ENCODE results near the gene HOXC4. TPM values are rescaled to one million over a fixed set of nuclear protein-coding genes. Genes with fewer than 3 reads are reported as not detected.

HOXC4 gene
- polyA plus RNA-seq, 3 donors: not detected

DNA sequence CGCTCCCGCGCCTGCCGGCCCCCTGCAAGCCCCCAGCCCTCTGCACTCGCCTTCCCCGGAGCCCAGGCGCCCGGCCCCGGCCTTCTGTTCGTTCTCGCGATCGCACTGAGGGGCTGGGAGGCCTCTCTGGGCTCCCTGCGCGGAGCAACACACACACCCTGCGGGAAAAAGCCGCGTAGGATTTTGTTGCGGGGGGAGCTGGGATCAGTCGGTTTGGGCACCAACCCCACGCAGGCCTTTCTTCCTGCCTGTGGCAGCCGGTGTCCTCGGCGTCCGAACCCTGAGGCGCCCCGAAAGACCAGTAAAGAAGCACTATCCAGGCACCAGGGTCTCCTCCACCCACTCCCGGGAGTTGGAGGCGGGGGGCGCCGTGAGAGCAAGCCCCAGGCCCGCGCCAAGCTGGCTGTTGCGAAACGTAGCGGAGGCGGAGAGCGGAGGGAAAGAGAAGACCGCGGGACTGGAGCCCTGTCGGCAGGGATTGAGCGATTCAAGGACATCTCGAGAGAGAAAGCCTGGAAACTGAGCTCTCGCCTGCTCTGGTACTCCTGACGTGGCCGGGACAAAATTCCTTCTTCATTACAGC, 22.7 kb upstream of the HOXC4 start:
- Histone ChIP-seq H3K79me2 (ENCODE audit: insufficient read depth, low read length) (no peaks in the 10 kb centered on the region), H3K9me3 (replicated peaks in 1 of 2; ENCODE audit: control insufficient read depth in 1 of 2, insufficient read depth in 1 of 2, low read length in 2 of 2) (peaks cover 26 to 55% of the 10 kb centered on the region in 2 donors), H3K27ac (ENCODE audit: low read depth in 1 of 2, low read length in 2 of 2) (no peak overlapping the region), H3K27me3 (ENCODE audit: control insufficient read depth in 2 of 2, insufficient read depth in 2 of 2, low read length in 2 of 2) (peaks cover 87 to 99% of the 10 kb centered on the region in 2 donors), H3K4me3 (replicated peaks in 1 of 3; ENCODE audit: low read depth in 2 of 3, low read length in 3 of 3) (no peak overlapping the region), H3K9ac (ENCODE audit: insufficient read depth, low read length, poor library complexity, severe bottlenecking) (no peak overlapping the region), H3K4me1 (ENCODE audit: control insufficient read depth in 1 of 2, insufficient read depth in 2 of 2, low read length in 2 of 2) (no peaks in the 10 kb centered on the region), H4K20me1 (ENCODE audit: insufficient read depth, low read length) (no peaks in the 10 kb centered on the region), H3K36me3 (replicated peaks in 1 of 2; ENCODE audit: control insufficient read depth in 1 of 2, insufficient read depth in 2 of 2, low read length in 2 of 2) (no peaks in the 10 kb centered on the region), H2AFZ (ENCODE audit: insufficient read depth, low read depth, low read length, poor library complexity, severe bottlenecking) (no peak overlapping the region), H3K4me2 (replicated peaks; ENCODE audit: extremely low read depth, low read length, poor library complexity, severe bottlenecking) (no peak overlapping the region)
- peak overlapping the region in 1 of 2 donors; percentile 84 for H3K4me3 Mint-ChIP-seq
- DNase-seq: no peak
- peaks cover 6 to 40% (median 30%) of the 10 kb centered on the region in 7 donors for H3K9me3 Mint-ChIP-seq
- peaks cover 21% of the 10 kb centered on the region for H3K4me1 Mint-ChIP-seq
- no peak overlapping the region for H3K27ac Mint-ChIP-seq
- H3K36me3 Mint-ChIP-seq: peaks cover 5 to 22% of the 10 kb centered on the region in 2 donors
- TF ChIP-seq, protein P1, sequence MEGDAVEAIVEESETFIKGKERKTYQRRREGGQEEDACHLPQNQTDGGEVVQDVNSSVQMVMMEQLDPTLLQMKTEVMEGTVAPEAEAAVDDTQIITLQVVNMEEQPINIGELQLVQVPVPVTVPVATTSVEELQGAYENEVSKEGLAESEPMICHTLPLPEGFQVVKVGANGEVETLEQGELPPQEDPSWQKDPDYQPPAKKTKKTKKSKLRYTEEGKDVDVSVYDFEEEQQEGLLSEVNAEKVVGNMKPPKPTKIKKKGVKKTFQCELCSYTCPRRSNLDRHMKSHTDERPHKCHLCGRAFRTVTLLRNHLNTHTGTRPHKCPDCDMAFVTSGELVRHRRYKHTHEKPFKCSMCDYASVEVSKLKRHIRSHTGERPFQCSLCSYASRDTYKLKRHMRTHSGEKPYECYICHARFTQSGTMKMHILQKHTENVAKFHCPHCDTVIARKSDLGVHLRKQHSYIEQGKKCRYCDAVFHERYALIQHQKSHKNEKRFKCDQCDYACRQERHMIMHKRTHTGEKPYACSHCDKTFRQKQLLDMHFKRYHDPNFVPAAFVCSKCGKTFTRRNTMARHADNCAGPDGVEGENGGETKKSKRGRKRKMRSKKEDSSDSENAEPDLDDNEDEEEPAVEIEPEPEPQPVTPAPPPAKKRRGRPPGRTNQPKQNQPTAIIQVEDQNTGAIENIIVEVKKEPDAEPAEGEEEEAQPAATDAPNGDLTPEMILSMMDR (IDR thresholded peaks at IDR 0.05): no peak
- H3K27me3 Mint-ChIP-seq (ENCODE audit: low read depth in 3 of 3): peaks cover 93 to 98% (median 96%) of the 10 kb centered on the region in 3 donors
- 5% methylated on average over 41 of the region's 46 CpGs for WGBS (ENCODE audit: insufficient coverage)
- intact Hi-C loops (cut with micrococcal nuclease): loop anchor here in 1 of 2 donors (10.0 kb wide), 1 partner anchor 56 kb away; the partner anchor contains the start of genes HOTAIR and HOXC11

DNA sequence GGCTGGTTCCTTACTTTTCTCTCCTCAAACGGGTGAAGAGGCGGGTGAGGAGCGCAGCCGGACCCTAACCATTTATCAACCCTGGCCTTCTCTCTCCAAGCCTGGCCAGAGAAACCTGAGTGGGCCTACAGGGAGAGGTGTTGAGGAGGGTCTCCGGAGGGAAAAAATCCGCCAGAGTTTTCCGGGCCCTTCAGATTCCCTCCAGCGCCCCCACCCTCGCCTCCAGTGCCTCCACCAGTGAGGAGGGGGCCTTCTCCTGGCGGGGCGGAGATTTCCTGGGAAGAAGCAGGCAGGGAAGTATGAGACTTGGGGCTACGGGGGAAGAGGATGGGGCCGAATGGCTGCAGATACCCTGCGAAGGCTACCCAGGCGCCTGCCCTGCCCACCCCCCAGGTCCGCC, 22.2 kb upstream of the HOXC4 start:
- Histone ChIP-seq H3K4me3 (replicated peaks in 1 of 3; ENCODE audit: low read depth in 2 of 3, low read length in 3 of 3) (no peak overlapping the region), H3K4me1 (ENCODE audit: control insufficient read depth in 1 of 2, insufficient read depth in 2 of 2, low read length in 2 of 2) (no peaks in the 10 kb centered on the region), H3K79me2 (ENCODE audit: insufficient read depth, low read length) (no peaks in the 10 kb centered on the region), H3K27ac (ENCODE audit: low read depth in 1 of 2, low read length in 2 of 2) (no peak overlapping the region), H3K4me2 (replicated peaks; ENCODE audit: extremely low read depth, low read length, poor library complexity, severe bottlenecking) (no peak overlapping the region), H3K9me3 (replicated peaks in 1 of 2; ENCODE audit: control insufficient read depth in 1 of 2, insufficient read depth in 1 of 2, low read length in 2 of 2) (peaks cover 26 to 52% of the 10 kb centered on the region in 2 donors), H3K27me3 (ENCODE audit: control insufficient read depth in 2 of 2, insufficient read depth in 2 of 2, low read length in 2 of 2) (peaks cover 84 to 99% of the 10 kb centered on the region in 2 donors), H3K9ac (ENCODE audit: insufficient read depth, low read length, poor library complexity, severe bottlenecking) (no peak overlapping the region), H2AFZ (ENCODE audit: insufficient read depth, low read depth, low read length, poor library complexity, severe bottlenecking) (no peak overlapping the region), H3K36me3 (replicated peaks in 1 of 2; ENCODE audit: control insufficient read depth in 1 of 2, insufficient read depth in 2 of 2, low read length in 2 of 2) (no peaks in the 10 kb centered on the region), H4K20me1 (ENCODE audit: insufficient read depth, low read length) (no peaks in the 10 kb centered on the region)
- intact Hi-C loops (cut with micrococcal nuclease): loop anchor here in 1 of 2 donors (10.0 kb wide), 1 partner anchor 57 kb away; the partner anchor contains the start of genes HOTAIR and HOXC11
- H3K36me3 Mint-ChIP-seq: peaks cover 5 to 22% of the 10 kb centered on the region in 2 donors
- H3K27ac Mint-ChIP-seq: peak overlapping the region in 1 of 7 donors; percentile 60
- H3K4me1 Mint-ChIP-seq: peaks cover 21% of the 10 kb centered on the region
- H3K27me3 Mint-ChIP-seq (ENCODE audit: low read depth in 3 of 3): peaks cover 93 to 98% (median 96%) of the 10 kb centered on the region in 3 donors
- TF ChIP-seq, protein P1 (IDR thresholded peaks at IDR 0.05): no peak
- peaks cover 6 to 41% (median 30%) of the 10 kb centered on the region in 7 donors for H3K9me3 Mint-ChIP-seq
- 58% methylated on average over 5 of the region's 16 CpGs for WGBS (ENCODE audit: insufficient coverage)
- DNase-seq: no peak
- H3K4me3 Mint-ChIP-seq: peak overlapping the region in 1 of 2 donors; percentile 84

All from CD14-positive monocyte (primary cell).